ENCODE results near the gene MRPS25.

Gene MRPS25

DNA sequence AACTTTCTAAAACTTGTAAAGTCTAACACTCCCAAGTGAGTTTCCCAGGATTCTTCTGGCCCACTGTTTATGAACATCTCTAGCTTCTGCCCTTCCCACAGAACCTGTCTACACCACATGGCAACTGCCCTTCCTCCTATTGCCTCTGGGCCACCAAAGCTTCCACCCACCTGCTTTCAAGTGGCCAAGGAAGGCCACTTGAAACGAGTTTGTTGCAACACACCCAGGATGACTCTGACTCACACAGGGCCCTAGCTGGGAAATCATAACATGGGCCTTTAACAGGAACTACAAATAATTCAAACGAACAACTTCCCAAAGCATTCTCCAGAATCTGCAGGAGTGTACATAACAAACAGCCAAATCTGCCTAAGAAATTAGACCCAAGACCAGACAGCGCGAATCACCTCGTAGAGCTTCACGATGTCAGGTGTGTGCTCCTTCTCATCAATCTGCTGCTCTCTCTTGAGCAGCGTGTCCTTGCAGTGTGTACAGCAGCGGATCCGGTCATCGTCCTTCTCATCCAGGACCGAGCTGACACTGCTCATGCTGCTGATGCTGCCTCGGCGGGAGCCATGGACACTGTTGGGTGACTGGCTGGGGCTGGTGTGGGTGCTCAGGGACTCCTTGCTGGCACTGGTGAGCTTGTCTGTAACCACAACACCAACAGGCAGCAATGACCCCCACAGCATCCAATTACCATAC, 17.0 kb upstream of the MRPS25 start:
- DNase-seq (ENCODE audit: low read depth) = no peak

GRCh38 chr3:15079091-15079490, 14.0 kb upstream of the MRPS25 start:
- DNase-seq (ENCODE audit: low read depth) = no peak

GRCh38 chr3:15074500-15074899, 9.4 kb upstream of the MRPS25 start:
- no peak for DNase-seq (ENCODE audit: low read depth)

DNA sequence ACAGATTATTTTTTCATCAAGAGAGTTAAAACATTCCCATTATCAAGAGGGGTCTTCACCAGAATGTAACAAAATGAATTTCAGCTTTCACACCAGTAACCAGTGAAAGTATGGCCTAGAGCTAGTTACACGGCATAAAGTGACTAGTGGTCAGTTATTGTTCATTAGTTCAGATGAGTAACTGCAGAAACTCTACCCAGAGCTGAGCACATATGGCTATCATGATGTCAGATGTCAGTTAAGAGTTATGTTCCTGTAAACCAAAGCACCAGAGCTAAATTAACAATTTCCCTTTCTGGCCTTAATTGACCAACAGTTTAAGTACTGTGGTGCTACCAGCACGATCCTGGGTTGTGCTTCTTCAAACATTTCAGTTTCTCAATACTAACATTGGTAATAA, 6.6 kb upstream of the MRPS25 start:
- no peak for DNase-seq (ENCODE audit: low read depth)

GRCh38 chr3:15069441-15069840, 4.3 kb upstream of the MRPS25 start:
- DNase-seq (ENCODE audit: low read depth) = no peak

- DNase-seq (ENCODE audit: low read depth) = no peak
Observed at GRCh38 chr3:15066467-15066866, 1.4 kb upstream of the MRPS25 start.

DNA sequence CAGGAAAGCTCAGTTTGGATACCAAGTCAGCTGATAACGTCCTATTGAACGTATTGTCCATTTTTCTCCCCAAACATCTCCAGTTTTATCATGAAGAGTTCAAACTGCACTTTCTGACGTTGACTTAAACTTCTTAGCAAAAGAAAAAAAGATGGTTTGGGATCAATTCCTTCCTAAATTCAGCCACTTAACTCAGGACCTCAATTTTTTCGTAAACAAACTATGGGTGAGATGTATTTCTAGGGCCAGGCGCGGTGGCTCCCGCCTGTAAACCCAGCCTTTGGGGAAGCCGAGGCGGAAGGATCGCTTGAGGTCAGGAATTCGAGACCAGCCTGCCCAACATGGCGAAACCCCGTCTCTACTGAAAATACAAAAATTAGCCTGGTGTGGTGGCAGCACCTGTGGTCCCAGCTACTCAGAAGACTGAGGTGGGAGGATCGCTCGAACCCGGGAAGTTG, 464 bp upstream of the MRPS25 start:
- DNase-seq (ENCODE audit: low read depth) = no peak

GRCh38 chr3:15064299-15064834, 748 bp downstream of the MRPS25 start:
- DNase-seq (ENCODE audit: low read depth) = no peak

DNA sequence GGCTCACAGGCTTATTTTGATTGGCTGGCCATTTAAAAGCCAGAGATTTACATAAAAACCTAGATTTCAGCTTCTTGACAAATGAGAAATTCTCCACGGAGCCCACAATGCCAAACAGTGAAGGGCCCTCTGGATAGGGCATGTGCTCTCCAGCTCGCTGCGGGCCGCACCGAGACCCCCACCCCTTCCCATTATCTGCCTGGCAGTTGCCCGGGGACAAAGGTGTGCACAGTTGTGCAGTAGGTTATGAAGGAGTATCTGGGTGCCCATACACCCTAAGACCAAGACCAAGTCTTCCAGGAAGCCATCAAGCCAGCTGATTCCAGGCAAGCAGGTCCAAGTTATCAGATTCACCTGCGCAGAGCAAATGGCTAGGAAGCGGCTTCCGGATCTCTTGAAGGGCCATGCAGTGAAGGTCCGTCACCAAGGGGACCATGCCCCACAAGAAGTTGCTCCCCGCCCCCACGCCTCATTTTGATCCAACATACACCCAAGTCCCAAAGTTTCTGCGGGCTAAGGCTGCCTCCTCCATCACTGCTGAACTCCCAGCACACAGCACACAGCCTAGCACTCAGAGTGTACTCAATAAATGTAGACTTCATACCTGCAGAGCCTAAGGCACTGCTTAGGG, 1.3 kb downstream of the MRPS25 start:
- no peak for DNase-seq (ENCODE audit: low read depth)

GRCh38 chr3:15063238-15063637, 1.9 kb downstream of the MRPS25 start:
- DNase-seq (ENCODE audit: low read depth) = no peak

GRCh38 chr3:15060029-15060428, 5.1 kb downstream of the MRPS25 start:
- no peak for DNase-seq (ENCODE audit: low read depth)

GRCh38 chr3:15056676-15057404, 8.3 kb downstream of the MRPS25 start:
- DNase-seq (ENCODE audit: low read depth) = no peak

DNA sequence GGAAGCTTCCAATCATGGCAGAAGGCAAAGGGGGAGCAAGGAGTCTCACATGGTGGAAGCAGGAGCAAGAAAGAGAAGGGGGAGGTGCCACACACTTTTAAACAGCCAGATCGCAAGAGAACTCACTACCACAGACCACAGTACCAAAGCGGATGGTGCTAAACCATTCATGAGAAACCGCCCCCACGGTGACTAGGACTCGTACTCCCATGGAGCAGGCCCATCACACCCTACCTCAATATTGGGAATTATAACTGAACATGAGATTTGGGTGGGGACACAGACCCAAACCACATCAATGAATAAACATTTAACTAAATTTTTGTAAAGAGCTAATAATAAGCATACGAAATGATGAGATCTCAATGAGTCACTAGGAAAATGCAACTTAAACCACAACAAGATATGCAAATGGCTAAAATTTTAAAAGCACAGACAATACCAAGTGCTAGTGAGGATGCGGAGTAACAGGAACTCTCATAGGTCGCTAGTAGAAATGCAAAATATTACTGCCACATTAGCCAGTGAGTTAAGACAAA, 10.0 kb downstream of the MRPS25 start:
- DNase-seq (ENCODE audit: low read depth) = peak; percentile 25

GRCh38 chr3:15053541-15053940, 11.6 kb downstream of the MRPS25 start:
- no peak for DNase-seq (ENCODE audit: low read depth)

DNA sequence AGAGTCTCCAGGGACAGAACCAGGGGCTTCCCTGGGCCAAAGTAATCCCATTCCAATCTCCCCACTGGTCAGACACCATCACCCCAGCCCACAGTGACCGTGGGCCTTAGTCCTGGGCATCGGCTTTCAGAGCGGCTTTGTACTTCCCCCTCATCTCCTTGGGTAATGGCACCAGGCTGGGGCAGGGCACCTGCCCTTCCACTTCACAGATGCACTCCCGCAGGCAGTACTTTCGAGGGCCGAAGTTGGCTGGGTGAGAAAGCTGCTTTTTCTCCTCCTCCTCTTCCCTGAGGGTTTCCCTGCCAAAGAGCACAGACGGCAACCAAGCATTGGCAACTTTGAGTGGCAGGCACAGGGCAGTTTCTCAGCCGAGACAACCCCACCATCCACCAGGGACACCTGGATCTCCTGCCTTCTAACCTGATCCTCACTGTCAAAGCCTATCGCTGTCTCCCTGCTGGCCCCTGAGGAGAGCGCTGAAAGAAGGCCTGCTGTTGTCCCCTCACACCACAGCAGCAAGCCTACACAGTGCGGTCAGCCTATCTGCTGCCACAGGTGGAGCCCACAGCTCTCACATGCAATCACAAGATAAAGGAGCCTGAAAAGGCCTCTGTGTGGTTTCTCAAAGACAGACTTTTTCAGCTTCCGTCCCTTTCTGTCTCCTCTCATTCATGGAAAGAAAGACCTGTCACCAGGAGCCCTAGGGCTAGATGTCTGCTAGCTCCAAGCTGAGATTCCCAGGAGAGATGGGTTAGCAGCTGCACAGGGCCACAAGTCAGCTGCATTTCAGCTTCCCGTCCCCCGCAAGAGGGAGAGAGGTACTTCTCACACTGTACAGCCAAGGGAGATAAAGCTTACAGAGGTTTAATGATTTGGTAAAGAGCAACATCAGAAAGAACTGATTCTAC, 12.5 kb downstream of the MRPS25 start:
- no peak for DNase-seq (ENCODE audit: low read depth)

GRCh38 chr3:15051531-15051930, 13.6 kb downstream of the MRPS25 start:
- DNase-seq (ENCODE audit: low read depth) = peak; percentile 10

DNA sequence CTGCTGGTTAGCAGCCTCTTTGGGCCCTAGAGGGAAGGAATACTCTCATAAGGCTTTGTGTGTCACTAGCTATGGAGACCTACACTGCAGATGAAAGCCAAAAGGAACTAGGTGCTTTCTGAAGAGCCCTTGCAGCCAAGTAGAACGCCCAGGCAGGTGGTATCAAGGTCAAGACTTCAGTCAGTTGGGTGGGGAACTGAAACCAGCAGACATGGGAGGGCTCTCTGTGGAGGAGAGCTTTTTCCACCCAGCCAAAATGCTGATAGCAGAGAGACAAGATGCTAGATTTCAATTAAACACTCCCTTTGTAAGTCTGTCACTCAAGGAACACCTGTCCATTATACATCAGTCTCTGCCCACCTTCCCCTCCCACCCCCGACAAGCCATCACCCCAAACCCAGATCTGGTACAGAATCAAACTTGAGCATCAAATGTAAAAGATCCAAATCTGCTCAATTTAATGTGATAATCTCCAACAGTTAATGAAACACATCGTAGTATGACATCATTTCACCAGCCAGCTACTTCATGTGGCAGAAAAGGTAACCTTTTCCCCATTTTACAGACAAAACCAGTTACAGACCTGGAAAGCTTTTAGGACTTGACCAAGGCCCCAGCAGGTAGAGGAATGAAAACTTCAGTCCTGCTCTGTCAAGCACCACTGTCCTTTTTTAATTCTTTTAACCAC, 14.6 kb downstream of the MRPS25 start:
- no peak for DNase-seq (ENCODE audit: low read depth)

GRCh38 chr3:15049584-15049983, 15.5 kb downstream of the MRPS25 start:
- no peak for DNase-seq (ENCODE audit: low read depth)

DNA sequence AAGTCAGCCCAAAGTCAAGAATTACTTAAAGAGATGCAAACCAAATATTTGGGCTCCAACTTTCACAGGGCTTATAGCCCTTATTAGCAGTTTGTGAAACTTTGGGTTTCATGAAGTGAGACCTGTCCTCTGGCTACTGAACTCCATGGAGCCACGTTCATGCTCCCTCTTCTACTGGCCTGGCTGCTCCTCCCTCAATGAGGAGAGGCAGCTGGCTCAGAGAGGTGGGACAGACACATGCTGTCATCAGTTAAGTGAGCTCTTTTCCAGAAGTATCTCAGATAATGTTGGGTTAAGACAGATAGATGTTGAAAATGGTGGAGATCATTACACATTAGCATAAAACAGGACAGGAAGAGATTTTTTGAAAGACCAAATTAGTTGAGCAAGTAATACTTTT, 19.4 kb downstream of the MRPS25 start:
- DNase-seq (ENCODE audit: low read depth) = no peak

DNA sequence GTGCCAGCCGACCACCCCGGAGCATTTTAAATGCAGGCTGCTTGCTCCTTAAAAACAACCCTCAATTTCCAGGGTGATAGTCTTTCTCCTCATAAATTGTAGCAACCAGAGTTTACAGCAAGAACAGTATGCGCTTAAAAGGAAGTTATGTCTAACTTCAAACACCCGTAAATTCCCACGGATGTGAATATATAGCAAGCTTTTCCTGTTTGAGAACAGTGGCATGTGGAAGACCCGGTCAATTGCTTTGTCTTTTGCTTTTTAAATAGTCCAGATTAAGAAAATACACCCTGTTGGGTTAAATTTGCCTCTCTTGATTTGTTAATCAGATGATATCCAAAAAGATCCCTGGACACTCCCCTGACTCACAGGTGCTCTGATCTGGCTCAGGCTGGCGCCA, 20.8 kb downstream of the MRPS25 start:
- no peak for DNase-seq (ENCODE audit: low read depth)
